ENCODE results near the gene SH2B3.
"Not testable (repeated sequence)": the region's sequence is repeated elsewhere in the genome, so short reads cannot be mapped to it uniquely, and the experiment has no call there.

The SH2B3 gene

GRCh38 chr12:111395336-111396187, 10.2 kb upstream of the SH2B3 start:
- TF ChIP-seq EZH2phosphoT487 (IDR thresholded peaks at IDR 0.05; ENCODE audit: low read length) (no peak), CTCF (IDR thresholded peaks at IDR 0.05; ENCODE audit: low read length) (no peak), EZH2 (optimal IDR thresholded peaks at IDR 0.05; ENCODE audit: low read depth, low read length) (no peak)
- H3K79me2 ChIP-seq (ENCODE audit: low read length), result no peaks in the 10 kb centered on the region
- no peaks in the 10 kb centered on the region for H4K20me1 ChIP-seq (ENCODE audit: insufficient read depth, low read length)
- H2AFZ ChIP-seq (ENCODE audit: low read length), result no peak overlapping the region
- H3K4me2 ChIP-seq (ENCODE audit: low read depth, low read length), result no peak overlapping the region
- no peaks in the 10 kb centered on the region for H3K27me3 ChIP-seq (replicated peaks; ENCODE audit: insufficient read depth, low read length)
- no peaks in the 10 kb centered on the region for H3K9me3 ChIP-seq (replicated peaks; ENCODE audit: insufficient read depth, low read length)
- no peak overlapping the region for H3K4me3 ChIP-seq (ENCODE audit: low read length)
- H3K4me1 ChIP-seq (ENCODE audit: low read length), result no peaks in the 10 kb centered on the region
- no peaks in the 10 kb centered on the region for H3F3A ChIP-seq (ENCODE audit: insufficient read depth, low read length)
- H3K9me2 ChIP-seq (replicated peaks; ENCODE audit: insufficient read depth, low read length), result no peaks in the 10 kb centered on the region
- H3K9ac ChIP-seq (ENCODE audit: low read length), result no peak overlapping the region
- no peak for DNase-seq
- H3K27ac ChIP-seq (ENCODE audit: low read length), result no peak overlapping the region
- no peaks in the 10 kb centered on the region for H3K36me3 ChIP-seq (replicated peaks; ENCODE audit: insufficient read depth, low read length)

DNA sequence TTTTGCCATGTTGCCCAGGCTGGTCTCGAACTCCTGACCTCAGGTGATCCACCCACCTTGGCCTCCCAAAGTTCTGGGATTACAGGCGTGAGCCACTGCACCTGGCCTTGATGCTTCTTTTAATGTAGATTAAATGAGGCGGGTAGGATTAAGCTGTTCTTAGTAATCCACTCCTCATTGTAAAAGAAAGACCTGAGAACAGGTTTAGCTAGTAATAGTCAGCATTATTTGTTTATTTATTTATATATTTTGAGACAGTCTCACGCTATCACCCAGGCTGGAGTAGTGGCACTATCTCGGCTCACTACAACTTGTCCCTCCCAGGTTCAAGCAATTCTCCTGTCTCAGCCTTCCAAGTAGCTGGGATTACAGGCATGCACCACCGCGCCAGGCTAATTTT, 9.5 kb upstream of the SH2B3 start:
- not testable (repeated sequence) for H3K79me2 ChIP-seq (ENCODE audit: low read length); H3K27ac ChIP-seq (ENCODE audit: low read length); H3K9me2 ChIP-seq (replicated peaks; ENCODE audit: insufficient read depth, low read length); H3K36me3 ChIP-seq (replicated peaks; ENCODE audit: insufficient read depth, low read length); H3K27me3 ChIP-seq (replicated peaks; ENCODE audit: insufficient read depth, low read length); H3K9me3 ChIP-seq (replicated peaks; ENCODE audit: insufficient read depth, low read length); H3K4me2 ChIP-seq (ENCODE audit: low read depth, low read length); DNase-seq; H4K20me1 ChIP-seq (ENCODE audit: insufficient read depth, low read length); H3F3A ChIP-seq (ENCODE audit: insufficient read depth, low read length); H3K9ac ChIP-seq (ENCODE audit: low read length); H2AFZ ChIP-seq (ENCODE audit: low read length); H3K4me1 ChIP-seq (ENCODE audit: low read length); H3K4me3 ChIP-seq (ENCODE audit: low read length)

DNA sequence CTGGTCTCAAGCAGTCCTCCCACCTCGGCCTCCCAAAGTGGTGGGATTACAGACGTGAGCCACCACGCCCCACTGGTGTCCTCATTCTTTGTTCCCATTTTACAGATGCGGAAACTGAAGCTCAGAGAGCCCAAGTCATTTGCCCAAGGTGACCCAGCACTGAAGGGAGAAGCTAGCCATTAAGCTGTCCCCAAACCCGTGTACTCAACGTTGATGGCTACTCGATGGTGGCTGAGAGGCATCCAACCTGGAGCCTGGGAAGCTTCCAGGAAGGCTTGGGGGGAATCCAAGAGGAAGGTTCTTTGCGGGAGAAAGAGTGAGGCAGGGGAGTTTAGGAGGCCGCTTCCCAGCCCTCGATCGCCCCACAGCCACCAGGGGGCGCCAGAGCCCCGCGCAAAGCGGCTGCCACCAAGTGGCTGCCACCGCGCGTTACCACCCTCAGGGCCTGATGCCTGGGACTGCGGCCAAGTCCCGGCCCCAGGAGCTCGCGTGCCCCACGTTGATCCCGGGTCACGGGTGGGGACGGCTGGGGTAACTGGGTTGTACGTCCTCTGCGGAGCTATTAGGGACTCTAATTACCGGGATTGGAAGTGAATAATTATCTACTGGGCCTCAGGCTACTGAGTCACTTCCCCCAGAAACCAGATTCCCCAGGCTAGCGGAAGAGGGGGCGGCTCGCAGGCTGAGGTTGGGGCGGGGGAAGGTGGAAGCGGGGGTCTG, 8.8 kb upstream of the SH2B3 start:
- no peak for TF ChIP-seq EZH2phosphoT487 (IDR thresholded peaks at IDR 0.05; ENCODE audit: low read length)
- TF ChIP-seq EZH2 (optimal IDR thresholded peaks at IDR 0.05; ENCODE audit: low read depth, low read length), result no peak
- peak; percentile 73 for TF ChIP-seq CTCF (IDR thresholded peaks at IDR 0.05; ENCODE audit: low read length)
- peak overlapping the region; percentile 45; the same call in 1 of the 2 replicates for H3K4me2 ChIP-seq (ENCODE audit: low read depth, low read length)
- no peaks in the 10 kb centered on the region for H3K9me3 ChIP-seq (replicated peaks; ENCODE audit: insufficient read depth, low read length)
- DNase-seq, result peak; percentile 52
- H3K4me1 ChIP-seq (ENCODE audit: low read length), result no peaks in the 10 kb centered on the region
- no peaks in the 10 kb centered on the region for H3K79me2 ChIP-seq (ENCODE audit: low read length)
- H3K9me2 ChIP-seq (replicated peaks; ENCODE audit: insufficient read depth, low read length), result no peaks in the 10 kb centered on the region
- H3K9ac ChIP-seq (ENCODE audit: low read length), result no peak overlapping the region
- no peaks in the 10 kb centered on the region for H3F3A ChIP-seq (ENCODE audit: insufficient read depth, low read length)
- no peaks in the 10 kb centered on the region for H4K20me1 ChIP-seq (ENCODE audit: insufficient read depth, low read length)
- H3K4me3 ChIP-seq (ENCODE audit: low read length), result no peak overlapping the region
- H2AFZ ChIP-seq (ENCODE audit: low read length), result no peak overlapping the region
- no peaks in the 10 kb centered on the region for H3K36me3 ChIP-seq (replicated peaks; ENCODE audit: insufficient read depth, low read length)
- no peaks in the 10 kb centered on the region for H3K27me3 ChIP-seq (replicated peaks; ENCODE audit: insufficient read depth, low read length)
- no peak overlapping the region for H3K27ac ChIP-seq (ENCODE audit: low read length)
